H7 (cell line): Measurements from ENCODE around the gene POLR1A. TPM values are rescaled to one million over a fixed set of nuclear protein-coding genes. Genes with fewer than 3 reads are reported as not detected.

ENCODE experiments used
- DNase-seq: peaks from one replicate; pipeline ENCODE4 v3.0.0; 2012
- H3K27me3 ChIP-seq: 2 replicates; pipeline ENCODE4 v1.6.0; 2011; ENCODE audit warnings: mild to moderate bottlenecking, low read length; ENCODE audit not compliant: control insufficient read depth, insufficient read depth
- H3K36me3 ChIP-seq: replicated peaks from 2 replicates; pipeline ENCODE4 v1.5.1; 2011; ENCODE audit warnings: low read length; ENCODE audit not compliant: control insufficient read depth, insufficient read depth
- H3K4me3 ChIP-seq: 2 replicates; pipeline ENCODE4 v1.5.1; 2011; ENCODE audit warnings: low read depth, mild to moderate bottlenecking, control low read depth, low read length, moderate library complexity; ENCODE audit not compliant: insufficient read depth
- total RNA-seq: library from RNA; depleted of rRNA; stranded (reverse); fragments of >200 nt; shearing (Covaris generic); gene quantifications from 2 replicates; pipeline ENCODE4 v1.2.3, GENCODE V29; 2014

The POLR1A gene
- total RNA-seq, 1 experiment from 2014 or later, result 19.9 TPM

DNA sequence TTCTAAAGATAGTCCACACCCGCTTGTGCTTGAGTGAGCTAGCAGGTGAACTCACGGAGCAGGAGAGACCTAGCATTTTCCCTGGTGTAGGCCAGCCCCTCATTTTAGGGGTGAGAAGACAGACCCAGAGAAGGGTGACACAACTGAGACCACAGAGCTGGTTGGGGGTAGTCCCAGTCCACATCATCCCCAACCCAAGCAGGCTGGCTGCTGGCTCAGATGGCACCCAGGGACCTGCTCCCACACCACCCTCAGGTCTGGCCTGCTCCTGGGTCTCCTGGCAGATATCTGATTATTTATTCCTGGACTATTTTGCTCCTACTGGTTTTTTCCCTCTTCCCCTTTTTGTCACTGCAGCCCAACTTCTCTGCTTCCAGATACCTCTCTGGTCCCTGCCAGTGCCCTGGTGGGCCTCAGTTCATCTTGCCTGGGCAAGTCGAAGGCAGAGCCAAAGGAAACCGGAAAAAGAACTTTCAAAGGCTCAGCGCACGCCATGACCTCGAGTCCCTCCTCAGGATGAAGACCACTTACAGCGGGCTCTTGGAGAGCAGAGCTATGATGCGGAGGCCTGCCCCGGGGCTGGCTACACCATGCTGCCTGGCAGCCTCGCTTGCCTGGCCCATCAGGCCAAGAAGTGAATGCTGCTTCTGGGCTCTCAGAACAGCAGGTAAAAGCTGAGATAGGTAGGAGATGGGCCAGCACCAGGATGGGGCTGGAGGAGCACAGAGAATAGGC, 72.7 kb downstream of the POLR1A start:
- Histone ChIP-seq H3K36me3 (peaks cover 43% of the 10 kb centered on the region), H3K27me3 (no peaks in the 10 kb centered on the region), H3K4me3 (no peak overlapping the region)
- no peak for DNase-seq

- Histone ChIP-seq H3K36me3 (peaks cover 45% of the 10 kb centered on the region), H3K4me3 (no peak overlapping the region), H3K27me3 (no peaks in the 10 kb centered on the region)
- no peak for DNase-seq
These were observed 74.1 kb downstream of the POLR1A start for GRCh38 chr2:86031606-86032005.

GRCh38 chr2:86031151-86031550, 74.5 kb downstream of the POLR1A start:
- Histone ChIP-seq H3K27me3 (no peaks in the 10 kb centered on the region), H3K36me3 (peaks cover 47% of the 10 kb centered on the region), H3K4me3 (no peak overlapping the region)
- DNase-seq, result no peak

DNA sequence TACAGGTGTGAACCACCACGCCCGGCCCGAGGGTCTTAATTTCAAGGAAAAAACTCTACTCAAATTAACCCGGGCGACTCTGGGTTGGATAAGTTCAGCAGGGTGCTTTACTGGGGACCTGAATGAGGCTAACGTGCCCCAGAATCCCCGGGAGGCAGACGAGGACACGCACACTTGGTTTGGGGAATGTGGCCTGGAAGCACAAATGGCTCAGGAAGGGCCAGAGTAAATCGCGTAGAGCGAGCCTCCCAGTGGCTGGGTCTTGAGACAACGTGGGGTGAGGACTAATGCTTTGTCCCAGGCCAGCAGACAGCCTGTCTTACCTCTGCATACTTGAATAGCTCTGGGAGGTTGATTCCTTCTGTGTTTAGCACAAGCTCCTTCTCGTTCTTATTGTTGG, 75.8 kb downstream of the POLR1A start:
- Histone ChIP-seq H3K36me3 (peaks cover 47% of the 10 kb centered on the region), H3K27me3 (no peaks in the 10 kb centered on the region), H3K4me3 (no peak overlapping the region)
- no peak for DNase-seq

GRCh38 chr2:86028766-86029381, 76.8 kb downstream of the POLR1A start:
- Histone ChIP-seq H3K4me3 (no peak overlapping the region), H3K27me3 (no peaks in the 10 kb centered on the region), H3K36me3 (peaks cover 43% of the 10 kb centered on the region)
- no peak for DNase-seq

GRCh38 chr2:86027922-86028765, 77.5 kb downstream of the POLR1A start:
- H3K36me3 ChIP-seq, result peaks cover 40% of the 10 kb centered on the region
- H3K4me3 ChIP-seq, result no peak overlapping the region
- no peak for DNase-seq
- no peaks in the 10 kb centered on the region for H3K27me3 ChIP-seq

- Histone ChIP-seq H3K4me3 (no peak overlapping the region), H3K36me3 (peaks cover 37% of the 10 kb centered on the region), H3K27me3 (no peaks in the 10 kb centered on the region)
- no peak for DNase-seq
These were observed 78.3 kb downstream of the POLR1A start for GRCh38 chr2:86027196-86027921.

GRCh38 chr2:86026744-86027065, 79.0 kb downstream of the POLR1A start:
- H3K36me3 ChIP-seq, result peaks cover 30% of the 10 kb centered on the region

DNA sequence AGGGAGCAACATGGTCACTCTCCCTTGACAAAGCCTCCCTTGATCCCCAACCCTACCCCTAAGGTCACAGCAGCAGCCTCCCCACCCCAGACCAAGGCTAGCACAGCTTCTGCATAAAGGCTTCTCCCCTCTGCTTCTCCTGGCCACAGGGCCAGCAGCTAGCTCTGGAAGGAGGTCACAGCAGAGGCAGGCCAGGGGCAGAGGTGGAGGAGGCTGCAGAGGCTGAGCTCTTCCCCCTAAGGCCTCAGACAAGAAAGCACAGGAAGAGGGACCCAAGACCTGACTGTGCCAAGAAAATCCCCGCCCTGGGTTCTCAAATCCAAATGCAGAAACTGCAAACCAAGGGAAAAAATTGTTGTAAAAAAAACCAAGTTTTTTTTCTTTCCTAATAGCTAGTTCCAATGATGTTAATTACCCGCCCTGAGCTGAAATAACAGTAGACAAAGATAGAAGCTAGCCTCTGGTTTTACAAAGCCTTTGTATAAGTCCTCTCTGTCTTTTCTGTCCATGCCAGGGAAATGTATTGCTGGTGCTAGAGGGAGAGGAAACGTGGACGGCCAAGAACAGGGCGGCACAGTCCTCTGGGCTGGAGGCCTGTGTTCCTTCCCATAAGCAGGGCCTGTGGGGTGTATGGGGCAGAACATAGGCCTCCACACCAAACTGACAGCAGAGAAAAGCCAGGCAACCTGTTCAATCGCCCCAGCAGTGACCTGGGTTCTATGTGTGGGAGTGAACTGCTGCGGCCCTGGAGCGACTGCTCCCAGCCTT, 79.5 kb downstream of the POLR1A start:
- Histone ChIP-seq H3K4me3 (no peak overlapping the region), H3K27me3 (no peaks in the 10 kb centered on the region), H3K36me3 (peaks cover 26% of the 10 kb centered on the region)
- no peak for DNase-seq

More at GRCh38 chr2:86026744-86027065, 79.0 kb downstream of the POLR1A start:
- H3K27me3 ChIP-seq, result no peaks in the 10 kb centered on the region
- no peak for DNase-seq
- no peak overlapping the region for H3K4me3 ChIP-seq

DNA sequence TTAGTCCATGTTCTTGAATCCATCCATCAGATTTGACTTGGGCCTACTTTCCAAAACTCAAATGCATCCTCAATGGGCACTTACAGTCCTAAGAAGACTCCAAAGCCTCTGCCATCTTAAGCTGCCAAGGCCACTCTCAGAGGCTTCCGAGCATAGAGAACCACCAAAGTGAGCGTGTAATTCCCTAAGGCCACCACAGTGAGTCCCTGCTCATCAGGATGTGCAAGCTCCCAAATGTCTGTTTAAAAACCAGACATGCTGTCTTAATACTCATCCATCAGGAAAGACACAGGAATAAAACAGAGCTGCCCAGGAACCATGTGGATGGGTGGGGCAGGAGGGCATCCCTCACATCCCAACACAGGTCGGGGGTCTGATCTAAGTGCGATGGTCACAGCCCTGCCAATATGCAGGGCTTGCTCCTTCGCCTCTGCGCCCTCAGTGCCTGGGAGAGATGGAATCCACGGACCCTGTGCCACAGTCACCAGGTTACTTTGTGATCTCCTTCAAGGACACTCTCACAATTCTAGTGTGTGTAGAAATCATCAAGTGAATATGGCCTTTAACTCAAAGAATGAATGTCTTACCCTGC, 80.4 kb downstream of the POLR1A start:
- DNase-seq, result no peak
- Histone ChIP-seq H3K27me3 (no peaks in the 10 kb centered on the region), H3K36me3 (peaks cover 25% of the 10 kb centered on the region), H3K4me3 (no peak overlapping the region)

- peaks cover 19% of the 10 kb centered on the region for H3K36me3 ChIP-seq
- H3K27me3 ChIP-seq, result no peaks in the 10 kb centered on the region
- no peak for DNase-seq
- H3K4me3 ChIP-seq, result no peak overlapping the region
These were observed 82.3 kb downstream of the POLR1A start for GRCh38 chr2:86023366-86023712.

- no peak for DNase-seq
- Histone ChIP-seq H3K4me3 (no peak overlapping the region), H3K27me3 (no peaks in the 10 kb centered on the region), H3K36me3 (peaks cover 14% of the 10 kb centered on the region)
These were observed 82.9 kb downstream of the POLR1A start for GRCh38 chr2:86022661-86023365.
